Esophagus (tissue), 2 donors: ENCODE data around the gene IL17REL. TPM values are rescaled to one million over a fixed set of nuclear protein-coding genes. Genes with fewer than 3 reads are reported as not detected.

ENCODE experiments used
- H3K27ac ChIP-seq, 2 donors: one replicate each; pipeline ENCODE4 v1.5.1; 2013; ENCODE audit warnings: low read depth in 2 of 2, mild to moderate bottlenecking in 2 of 2, inconsistent platforms in 1 of 2, low read length in 1 of 2, moderate library complexity in 1 of 2
- H3K27me3 ChIP-seq, 2 donors: one replicate each; pipeline ENCODE4 v1.6.1; 2013; ENCODE audit warnings: low read length in 2 of 2, control low read depth in 1 of 2, mild to moderate bottlenecking in 1 of 2; ENCODE audit not compliant: insufficient read depth in 2 of 2, control insufficient read depth in 1 of 2
- H3K36me3 ChIP-seq, 2 donors: one replicate each; pipeline ENCODE4 v1.6.1; 2013; ENCODE audit warnings: low read length in 1 of 2; ENCODE audit not compliant: control insufficient read depth in 2 of 2, insufficient read depth in 2 of 2
- H3K4me1 ChIP-seq, 2 donors: one replicate each; pipeline ENCODE4 v1.6.1; 2013; ENCODE audit warnings: low read length in 1 of 2; ENCODE audit not compliant: control insufficient read depth in 2 of 2, insufficient read depth in 2 of 2
- H3K4me3 ChIP-seq, 2 donors: one replicate each; pipeline ENCODE4 v1.5.1; 2013; ENCODE audit warnings: low read length in 2 of 2, mild to moderate bottlenecking in 2 of 2, low read depth in 1 of 2, moderate library complexity in 1 of 2
- H3K9me3 ChIP-seq, 2 donors: one replicate each; pipeline ENCODE4 v1.6.1; 2013; ENCODE audit warnings: mild to moderate bottlenecking in 2 of 2, low read depth in 1 of 2, low read length in 1 of 2, moderate library complexity in 1 of 2; ENCODE audit not compliant: control insufficient read depth in 2 of 2, insufficient read depth in 1 of 2
- WGBS, 2 donors: extraction: QIAGEN DNeasy Blood & Tissue Kit; methylation state at CpG; one replicate each; pipeline ENCODE4 v1.1.7; 2013; 5-methylcytosine and 5-hydroxymethylcytosine counted together
- polyA plus RNA-seq, 2 donors: library from polyadenylated mRNA; stranded (reverse); fragments of 200-250 nt; gene quantifications; one replicate each; pipeline ENCODE4 v1.2.3, GENCODE V29; 2013
- donor health status: healthy with polysubstance abuse.
- donor health status: Bipolar disorder and iron deficiency.

Gene IL17REL
- polyA plus RNA-seq, 2 donors: not detected

GRCh38 chr22:49998718-49999062, 13.9 kb downstream of the IL17REL start:
- Histone ChIP-seq H3K4me1 (peaks cover 3 to 4% of the 10 kb centered on the region in 2 donors), H3K27me3 (no peaks in the 10 kb centered on the region), H3K4me3 (no peak overlapping the region), H3K36me3 (no peaks in the 10 kb centered on the region), H3K9me3 (peaks cover 0 to 4% of the 10 kb centered on the region in 2 donors), H3K27ac (no peak overlapping the region)
- WGBS, 2 donors: 87% methylated on average over 14 of the region's 14 CpGs

GRCh38 chr22:49997932-49998717, 14.4 kb downstream of the IL17REL start:
- WGBS, 2 donors: 91% methylated on average over 20 to 21 of the region's 21 CpGs
- H3K4me1 ChIP-seq: peaks cover 3 to 4% of the 10 kb centered on the region in 2 donors
- H3K9me3 ChIP-seq: peaks cover 0 to 4% of the 10 kb centered on the region in 2 donors
- no peaks in the 10 kb centered on the region for H3K27me3 ChIP-seq
- no peaks in the 10 kb centered on the region for H3K36me3 ChIP-seq
- no peak overlapping the region for H3K27ac ChIP-seq
- no peak overlapping the region for H3K4me3 ChIP-seq

GRCh38 chr22:49997251-49997599, 15.3 kb downstream of the IL17REL start:
- no peak overlapping the region for H3K4me3 ChIP-seq
- 65 to 74% methylated on average over 11 to 12 of the region's 12 CpGs for WGBS, 2 donors
- H3K27me3 ChIP-seq: no peaks in the 10 kb centered on the region
- no peak overlapping the region for H3K27ac ChIP-seq
- no peaks in the 10 kb centered on the region for H3K36me3 ChIP-seq
- H3K4me1 ChIP-seq: peaks cover 3 to 4% of the 10 kb centered on the region in 2 donors
- peaks cover 0 to 4% of the 10 kb centered on the region in 2 donors for H3K9me3 ChIP-seq

DNA sequence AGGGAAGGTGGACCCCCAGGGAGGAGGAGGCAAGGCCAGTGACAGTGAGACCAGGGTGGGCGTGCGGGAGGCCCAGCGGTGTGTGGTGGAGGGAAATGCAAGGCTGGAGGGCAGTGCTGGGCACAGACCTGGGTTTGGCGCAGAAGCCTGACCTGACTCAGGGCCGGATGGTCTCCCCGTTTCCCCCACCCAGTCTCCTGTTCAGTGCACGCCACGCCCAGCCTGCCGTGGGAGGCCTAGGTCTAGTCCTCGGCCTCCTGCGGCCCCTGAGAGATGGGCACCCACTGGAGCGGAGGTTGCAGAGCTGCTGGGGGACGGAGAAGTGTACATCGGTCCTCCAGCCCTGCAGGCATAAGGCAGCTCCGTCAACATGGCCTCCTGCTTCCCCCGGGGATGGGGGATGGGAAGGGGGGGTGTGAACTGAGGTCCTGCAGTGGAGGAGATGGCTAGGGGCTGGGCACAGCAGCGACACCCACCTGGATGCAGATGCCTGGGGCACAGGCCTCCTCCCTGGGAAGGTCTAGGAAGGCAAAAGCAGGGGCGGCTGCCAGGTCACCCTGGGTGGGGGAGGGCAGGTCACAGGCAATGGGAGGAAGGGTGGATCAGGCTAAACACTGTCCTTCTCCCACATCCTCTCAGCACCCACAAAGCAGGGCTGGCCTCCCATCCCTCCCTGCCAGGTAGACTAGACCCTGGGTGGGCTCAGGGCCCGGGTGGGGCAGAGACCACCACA, 15.9 kb downstream of the IL17REL start:
- Histone ChIP-seq H3K36me3 (no peaks in the 10 kb centered on the region), H3K27ac (no peak overlapping the region), H3K27me3 (no peaks in the 10 kb centered on the region), H3K4me1 (peaks cover 3 to 4% of the 10 kb centered on the region in 2 donors), H3K9me3 (peaks cover 0 to 4% of the 10 kb centered on the region in 2 donors), H3K4me3 (no peak overlapping the region)
- WGBS, 2 donors: 82 to 89% methylated on average over 18 to 19 of the region's 19 CpGs

DNA sequence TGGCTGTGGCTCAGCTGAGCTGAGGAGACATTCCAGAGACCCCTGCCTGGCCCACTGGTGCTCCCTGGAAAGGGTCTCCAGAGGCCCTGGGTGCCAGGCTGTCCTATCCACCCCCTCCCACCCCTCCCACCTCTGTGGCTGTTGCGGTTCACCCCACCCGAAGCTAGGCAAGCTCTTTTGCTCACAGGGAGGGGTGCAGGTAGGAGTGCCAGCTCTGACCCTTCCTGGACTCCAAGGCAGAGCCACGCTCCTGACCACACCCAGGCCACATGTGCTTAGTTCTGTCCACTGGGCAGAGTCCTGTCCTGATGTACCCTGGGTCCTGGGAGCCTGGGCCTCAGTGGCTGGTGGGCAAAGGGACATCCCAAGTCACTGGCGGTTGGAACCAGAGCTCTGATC, 16.4 kb downstream of the IL17REL start:
- no peaks in the 10 kb centered on the region for H3K36me3 ChIP-seq
- 69 to 70% methylated on average over 4 of the region's 4 CpGs for WGBS, 2 donors
- H3K4me1 ChIP-seq: peaks cover 3 to 4% of the 10 kb centered on the region in 2 donors
- no peaks in the 10 kb centered on the region for H3K27me3 ChIP-seq
- peaks cover 0 to 4% of the 10 kb centered on the region in 2 donors for H3K9me3 ChIP-seq
- H3K27ac ChIP-seq: no peak overlapping the region
- H3K4me3 ChIP-seq: no peak overlapping the region

DNA sequence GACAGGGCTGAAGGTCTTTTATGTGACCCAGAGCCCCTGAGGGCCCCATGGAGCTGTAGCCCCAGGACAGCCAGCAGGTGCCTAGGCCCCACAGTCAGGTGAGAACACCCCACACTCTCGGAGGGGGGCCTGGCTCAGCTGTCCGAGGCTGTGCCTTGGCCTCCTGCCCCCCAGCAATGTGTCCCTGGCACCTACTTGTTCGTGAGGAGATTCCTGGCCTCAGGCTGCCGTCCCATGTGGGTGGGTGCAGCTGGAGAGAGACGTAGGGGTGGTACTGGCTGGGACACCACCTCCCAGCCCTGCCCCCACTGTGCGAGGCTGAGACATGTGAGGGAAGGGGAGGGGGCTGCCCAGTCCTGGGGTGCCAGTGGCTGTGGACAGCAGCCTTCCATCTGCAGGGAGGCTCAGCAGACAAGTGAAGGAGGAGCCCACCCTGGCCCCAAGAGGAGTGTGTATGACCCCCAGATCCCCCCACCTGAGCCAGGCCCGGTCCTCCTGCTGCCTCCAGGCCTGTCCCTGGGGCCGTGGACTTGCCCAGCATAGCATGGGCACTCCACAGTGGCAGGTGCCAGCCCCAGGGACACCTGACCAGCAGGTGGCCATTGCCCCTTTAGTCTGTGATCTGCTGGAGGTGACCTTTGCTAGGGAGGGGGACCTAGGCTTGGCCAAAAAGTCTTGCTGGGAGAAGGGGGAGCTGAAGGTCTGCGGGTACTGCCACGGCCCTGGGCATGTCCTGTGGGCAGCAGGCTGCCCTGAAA, 17.0 kb downstream of the IL17REL start:
- Histone ChIP-seq H3K9me3 (peaks cover 0 to 4% of the 10 kb centered on the region in 2 donors), H3K4me3 (no peak overlapping the region), H3K36me3 (no peaks in the 10 kb centered on the region), H3K27me3 (no peaks in the 10 kb centered on the region), H3K4me1 (peaks cover 2 to 4% of the 10 kb centered on the region in 2 donors), H3K27ac (no peak overlapping the region)
- 74 to 78% methylated on average over 10 of the region's 10 CpGs for WGBS, 2 donors

- Histone ChIP-seq H3K9me3 (peaks cover 0 to 6% of the 10 kb centered on the region in 2 donors), H3K4me1 (peaks cover 0 to 4% of the 10 kb centered on the region in 2 donors), H3K27ac (no peak overlapping the region), H3K4me3 (no peak overlapping the region), H3K27me3 (no peaks in the 10 kb centered on the region), H3K36me3 (no peaks in the 10 kb centered on the region)
- WGBS, 2 donors: 52 to 75% methylated on average over 2 to 3 of the region's 3 CpGs
Measured at GRCh38 chr22:49995041-49995360, 17.6 kb downstream of the IL17REL start.

DNA sequence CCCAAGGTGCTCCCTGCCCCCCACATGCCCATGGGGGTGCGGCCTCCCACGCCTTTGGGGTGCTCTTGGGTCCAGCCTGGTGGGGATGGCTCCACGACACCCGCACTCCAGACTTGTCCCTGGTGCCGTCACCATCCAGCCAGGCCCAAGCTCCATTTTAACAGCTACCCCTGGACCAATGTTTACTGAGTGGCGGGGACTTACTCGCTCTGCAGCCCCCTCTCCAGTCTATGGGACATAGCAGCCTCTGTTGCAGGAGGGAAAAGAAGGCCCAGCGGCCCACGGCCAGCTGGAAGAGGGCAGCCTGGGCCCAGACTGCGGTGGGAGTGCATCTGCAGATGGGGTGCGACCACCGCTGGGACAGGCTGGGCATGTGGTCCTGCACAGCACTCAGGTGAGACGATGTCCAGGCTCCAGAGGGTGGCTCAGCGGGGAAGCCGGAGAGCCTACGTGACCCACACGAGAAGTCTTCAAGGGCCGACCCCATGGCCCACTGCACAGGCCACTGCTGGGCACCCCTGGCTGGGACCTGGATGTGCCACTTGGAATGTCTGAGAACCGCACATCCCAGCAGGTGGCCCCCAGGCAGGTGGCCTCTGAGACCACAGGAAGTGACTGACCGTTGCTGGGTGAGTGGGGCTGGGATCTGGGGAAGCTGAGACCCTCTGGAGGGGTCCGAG, 18.1 kb downstream of the IL17REL start:
- no peaks in the 10 kb centered on the region for H3K36me3 ChIP-seq
- WGBS, 2 donors: 90 to 91% methylated on average over 21 of the region's 21 CpGs

GRCh38 chr22:49993649-49994360, 18.8 kb downstream of the IL17REL start:
- Histone ChIP-seq H3K9me3 (peaks cover 2 to 3% of the 10 kb centered on the region in 2 donors), H3K36me3 (no peaks in the 10 kb centered on the region), H3K4me1 (peaks cover 0 to 4% of the 10 kb centered on the region in 2 donors), H3K4me3 (no peak overlapping the region), H3K27me3 (no peaks in the 10 kb centered on the region), H3K27ac (no peak overlapping the region)
- WGBS, 2 donors: 70 to 74% methylated on average over 10 to 11 of the region's 11 CpGs

More for the DNA sequence above, 18.1 kb downstream of the IL17REL start:
- peaks cover 2 to 6% of the 10 kb centered on the region in 2 donors for H3K9me3 ChIP-seq
- no peak overlapping the region for H3K27ac ChIP-seq
- peaks cover 0 to 4% of the 10 kb centered on the region in 2 donors for H3K4me1 ChIP-seq
- no peaks in the 10 kb centered on the region for H3K27me3 ChIP-seq
- no peak overlapping the region for H3K4me3 ChIP-seq
